Spleen (tissue), 7 donors: ENCODE results near the gene ITSN1.

ENCODE experiments used
- CTCF ChIP-seq, 11 experiments: fragments of 200-600 bp in 7 of 11; fragments of 450-650 bp in 4 of 11; sonication (generic) in 4 of 11; IDR thresholded peaks in 8 of 11; conservative IDR thresholded peaks in 3 of 11; 1 replicate in 7 of 11; 2 replicates in 4 of 11; pipeline versions ENCODE4 v1.4.0 to v1.8.0; 2016 to 2021; ENCODE audit warnings: antibody characterized with exemption in 11 of 11, inconsistent platforms in 4 of 11, mild to moderate bottlenecking in 1 of 11
- POLR2A ChIP-seq, 3 donors: fragments of 450-650 bp; IDR thresholded peaks; one replicate each; pipeline ENCODE4 v1.5.1; 2017; ENCODE audit warnings: antibody characterized with exemption in 3 of 3, mild to moderate bottlenecking in 1 of 3
- donor health status: DM: no; HTN: no; CAD: no; lungs with moderate emphysema.
- donor health status: DM: no; HTN: no; CAD: no.
- donor health status: DM: no; HTN: no; CAD: no.

- TF ChIP-seq CTCF (IDR thresholded peaks at IDR 0.05 in 8 of 11, conservative IDR thresholded peaks at IDR 0.05 in 3 of 11) (no peak), POLR2A (IDR thresholded peaks at IDR 0.05) (no peak)
Observed at GRCh38 chr21:33858667-33859372, 216.5 kb downstream of the ITSN1 start.
